GM21619 (cell line): ENCODE data around the gene FCGR2B.
"Not testable (repeated sequence)": the region's sequence is repeated elsewhere in the genome, so short reads cannot be mapped to it uniquely, and the experiment has no call there.

Experiments
- ATAC-seq: cut with Tn5 transposase; IDR thresholded peaks from one replicate; pipeline ENCODE4 v1.9.1; 2021; ENCODE audit not compliant: unreplicated experiment

The FCGR2B gene

GRCh38 chr1:161647507-161648360 lies 15.2 kb upstream of the FCGR2B start:
- ATAC-seq, result peak; percentile 49

GRCh38 chr1:161653541-161653940 lies 9.4 kb upstream of the FCGR2B start:
- not testable (repeated sequence) for ATAC-seq

DNA sequence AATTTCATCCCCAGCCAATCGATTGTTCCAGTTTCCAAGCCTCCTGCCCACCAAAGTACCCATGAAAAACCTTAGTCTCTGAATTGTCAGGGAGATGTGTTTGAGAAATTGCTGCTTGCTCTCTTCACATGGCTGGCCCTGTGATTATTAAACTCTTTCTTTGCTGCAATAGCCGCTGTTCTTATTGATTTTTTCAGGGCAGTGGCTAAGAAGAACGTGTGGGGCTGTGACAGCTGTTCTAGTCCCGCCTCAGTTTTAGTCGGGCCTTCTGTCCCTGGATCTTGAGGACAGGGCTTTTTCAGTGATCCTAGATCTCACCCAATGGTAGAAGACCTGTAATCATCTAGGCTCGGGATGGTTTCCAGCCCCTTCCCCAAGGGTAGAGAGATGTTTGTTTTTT lies 9.0 kb upstream of the FCGR2B start:
- ATAC-seq, result not testable (repeated sequence)

- not testable (repeated sequence) for ATAC-seq
These were observed 4.4 kb upstream of the FCGR2B start for GRCh38 chr1:161658524-161658923.

DNA sequence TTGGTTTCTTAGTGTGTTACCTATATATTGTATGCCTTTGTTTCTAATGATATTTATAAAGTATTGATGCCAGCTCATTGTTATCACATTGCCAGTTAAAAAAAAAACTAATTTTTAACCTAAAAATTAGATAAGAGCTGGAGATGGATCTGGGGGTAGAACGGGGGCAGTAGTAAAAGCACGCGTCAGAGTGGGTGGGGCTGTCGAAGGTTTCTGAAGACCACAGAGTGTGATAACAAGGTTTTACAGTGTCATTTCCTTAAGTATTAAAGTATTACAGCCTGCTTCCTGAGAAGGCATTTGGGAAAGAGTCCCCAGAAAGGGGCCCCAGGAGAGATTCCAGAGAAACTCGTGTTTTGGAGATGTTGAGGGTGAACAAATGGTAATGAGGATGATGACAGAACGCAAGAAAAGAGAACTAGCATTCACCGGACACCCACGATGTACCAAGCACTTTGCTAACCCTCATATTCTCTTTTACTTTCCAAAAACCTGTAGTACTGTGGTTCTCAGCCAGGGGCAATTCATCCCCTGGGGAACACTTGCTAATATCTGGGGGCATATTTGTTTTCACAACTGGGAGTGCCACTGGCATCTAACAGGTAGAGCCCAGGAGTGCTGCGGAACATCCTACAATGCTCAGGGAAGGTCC lies 1.2 kb upstream of the FCGR2B start:
- peak; percentile 39 for ATAC-seq

DNA sequence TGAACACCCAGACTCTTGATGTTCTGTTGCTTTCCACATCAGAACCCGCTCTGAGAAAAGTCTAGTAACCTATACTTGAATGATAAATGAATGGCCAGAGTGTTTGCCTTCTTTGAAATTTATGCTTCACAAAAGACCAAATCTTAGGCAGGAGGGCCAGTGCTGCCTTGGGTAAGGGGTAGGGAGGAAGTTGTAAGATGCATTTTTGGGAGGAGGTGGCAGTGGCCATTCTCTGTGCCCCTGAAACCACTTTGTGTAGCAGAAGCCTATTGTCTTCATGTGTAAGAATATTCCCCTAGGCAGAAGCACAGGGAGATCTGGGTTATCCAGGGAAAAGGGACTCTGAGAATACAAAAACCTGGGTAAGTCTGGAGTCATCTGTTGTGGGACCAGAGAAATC lies 626 bp downstream of the FCGR2B start:
- ATAC-seq, result peak; percentile 14

GRCh38 chr1:161664689-161665088 lies 1.7 kb downstream of the FCGR2B start:
- ATAC-seq, result not testable (repeated sequence)

- not testable (repeated sequence) for ATAC-seq
These were observed 8.4 kb downstream of the FCGR2B start for GRCh38 chr1:161671045-161672020.

GRCh38 chr1:161673437-161673836 lies 10.5 kb downstream of the FCGR2B start:
- ATAC-seq, result not testable (repeated sequence)

GRCh38 chr1:161674447-161674846 lies 11.5 kb downstream of the FCGR2B start:
- not testable (repeated sequence) for ATAC-seq

- not testable (repeated sequence) for ATAC-seq
These were observed 12.0 kb downstream of the FCGR2B start for GRCh38 chr1:161674908-161675307.

GRCh38 chr1:161676441-161676840 lies 13.5 kb downstream of the FCGR2B start:
- ATAC-seq, result no peak

- ATAC-seq, result no peak
These were observed 14.2 kb downstream of the FCGR2B start for GRCh38 chr1:161676958-161677689.

DNA sequence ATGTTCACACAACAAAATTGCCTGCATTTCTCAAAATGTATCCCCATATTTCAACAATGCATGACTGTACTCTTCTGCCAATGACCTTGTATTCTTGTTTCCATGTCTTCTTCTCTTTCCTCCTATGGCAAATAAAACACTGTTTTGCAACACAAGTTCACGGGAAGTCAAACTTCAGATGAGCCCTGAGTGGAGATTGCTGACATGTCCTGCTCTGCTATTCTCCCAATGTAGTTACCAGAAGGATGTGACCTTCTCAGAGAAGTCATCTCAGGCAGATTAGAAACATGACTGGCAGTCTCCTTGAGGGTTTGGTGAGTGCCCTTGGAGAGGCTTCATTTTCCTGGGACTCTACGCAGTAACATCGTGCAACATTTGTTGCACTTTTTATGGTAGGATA lies 15.6 kb downstream of the FCGR2B start:
- no peak for ATAC-seq

- ATAC-seq, result no peak
These were observed 18.9 kb downstream of the FCGR2B start for GRCh38 chr1:161681879-161682278.

DNA sequence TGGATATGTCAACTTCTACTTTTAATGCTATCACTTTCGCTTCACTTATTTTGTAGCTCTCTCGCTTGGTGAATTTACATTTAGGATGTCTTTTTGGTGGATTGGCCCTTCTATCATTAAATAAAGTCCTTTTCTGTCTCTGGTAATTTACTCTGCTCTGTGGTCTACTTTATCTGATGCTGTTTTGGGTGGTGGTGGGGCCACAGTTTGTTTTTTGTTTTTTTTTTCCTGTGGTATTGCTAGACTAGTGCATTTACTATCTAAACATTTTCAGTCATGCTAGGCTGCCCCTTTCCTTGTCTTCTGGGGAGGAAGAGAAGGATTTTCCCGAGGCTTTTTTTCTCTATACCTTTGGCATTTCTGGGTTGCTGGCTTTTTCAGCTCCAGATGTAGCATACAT lies 26.0 kb downstream of the FCGR2B start:
- no peak for ATAC-seq

GRCh38 chr1:161691846-161692245 lies 28.9 kb downstream of the FCGR2B start:
- ATAC-seq, result no peak

DNA sequence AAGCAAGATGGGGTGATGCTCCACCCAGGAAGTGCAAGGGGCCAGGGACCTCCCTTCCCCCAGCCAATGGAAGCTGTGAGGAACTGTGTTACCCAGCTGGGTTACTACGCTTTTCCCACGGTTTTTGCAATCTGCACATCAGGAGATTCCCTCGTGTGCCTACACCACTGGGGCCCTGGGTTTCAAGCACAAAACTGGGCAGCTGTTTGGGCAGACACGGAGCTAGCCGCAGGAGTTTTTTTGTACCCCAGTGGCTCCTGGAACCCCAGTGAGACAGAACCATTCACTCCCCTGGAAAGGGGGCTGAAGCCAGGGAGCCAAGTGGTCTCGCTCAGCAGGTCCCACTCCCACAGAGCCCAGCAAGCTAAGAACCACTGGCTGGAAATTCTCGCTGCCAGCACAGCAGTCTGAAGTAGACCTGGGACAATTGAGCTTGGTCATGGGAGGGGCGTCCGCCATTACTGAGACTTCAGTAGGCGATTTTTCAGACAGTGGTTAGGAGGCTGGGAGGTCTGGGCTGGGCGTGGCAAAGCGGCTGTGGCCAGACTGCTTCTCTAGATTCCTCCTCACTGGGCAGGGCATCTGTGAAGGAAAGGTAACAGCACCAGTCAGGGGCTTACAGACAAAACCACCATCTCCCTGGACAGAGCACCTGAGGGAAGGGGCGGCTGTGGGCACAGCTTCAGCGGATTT lies 30.2 kb downstream of the FCGR2B start:
- ATAC-seq, result not testable (repeated sequence)

DNA sequence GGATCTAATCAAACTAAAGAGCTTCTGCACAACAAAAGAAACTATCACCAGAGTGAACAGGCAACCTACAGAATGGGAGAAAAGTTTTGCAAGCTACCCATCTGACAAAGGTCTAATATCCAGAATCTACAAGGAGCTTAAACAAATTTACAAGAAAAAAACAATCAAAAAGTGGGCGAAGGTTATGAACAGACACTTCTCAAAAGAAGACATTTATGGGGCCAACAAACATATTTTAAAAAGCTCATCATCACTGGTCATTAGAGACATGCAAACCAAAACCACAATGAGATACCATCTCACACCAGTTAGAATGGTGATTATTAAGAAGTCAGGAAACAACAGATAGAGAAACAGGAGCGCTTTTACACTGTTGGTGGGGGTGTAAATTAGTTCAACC lies 35.4 kb downstream of the FCGR2B start:
- ATAC-seq, result not testable (repeated sequence)

DNA sequence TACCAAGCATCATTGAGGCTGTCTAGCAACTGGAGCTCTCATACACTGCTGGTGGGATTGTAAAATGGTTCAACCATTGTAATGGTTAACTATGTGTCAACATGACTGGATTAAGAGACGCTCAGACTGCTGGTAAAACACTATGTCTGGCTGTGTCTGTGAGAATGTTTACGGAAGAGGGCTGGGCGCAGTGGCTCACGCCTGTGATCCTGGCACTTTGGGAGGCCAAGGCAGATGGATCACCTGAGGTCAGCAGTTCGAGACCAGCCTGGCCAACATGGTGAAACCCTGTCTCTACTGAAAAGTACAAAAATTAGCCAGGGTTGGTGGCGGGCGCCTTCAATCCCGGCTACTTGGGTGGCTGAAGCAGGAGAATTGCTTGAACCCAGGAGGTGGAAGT lies 39.3 kb downstream of the FCGR2B start:
- ATAC-seq, result no peak
